PC-9 (cell line): ENCODE measurements around the gene TMEM117. TPM values are rescaled to one million over a fixed set of nuclear protein-coding genes. Genes with fewer than 3 reads are reported as not detected.

Source experiments
- BruUV-seq: library from RNA; stranded (reverse); fragments of 400-500 nt; replicated peaks from 2 replicates; lab custom pipeline; 2021; lab: Mats Ljungman, UMichigan
- CTCF ChIA-PET: fragments of 300-600 bp; sonication (Branson Sonifier 250); formaldehyde crosslinking; loops from one replicate; lab custom pipeline; 2022; ENCODE audit warnings: antibody characterized with exemption; lab: Charles Lee
- POLR2A ChIA-PET: fragments of 300-600 bp; sonication (Branson Sonifier 250); formaldehyde crosslinking; loops from one replicate; lab custom pipeline; 2022; ENCODE audit warnings: antibody characterized with exemption; ENCODE audit not compliant: unreplicated experiment; lab: Charles Lee
- DNase-seq, 2 experiments: peaks; one replicate each; pipeline versions ENCODE4 v3.0.0 to v3.0.0-alpha.2; 2015 to 2022; ENCODE audit warnings: mixed read lengths in 1 of 2
- H2AFZ ChIP-seq: fragments of 200-600 bp; sonication (generic); 2 replicates; pipeline ENCODE4 v1.8.1; 2017; ENCODE audit warnings: antibody characterized with exemption
- H3F3A ChIP-seq: fragments of 200-600 bp; sonication (generic); 2 replicates; pipeline ENCODE4 v1.8.1; 2017; ENCODE audit warnings: antibody characterized with exemption, mild to moderate bottlenecking, low read depth; ENCODE audit not compliant: insufficient read depth
- H3K27ac ChIP-seq: fragments of 200-600 bp; sonication (generic); 2 replicates; pipeline ENCODE4 v1.6.1; 2016; ENCODE audit warnings: mixed run types
- H3K27me3 ChIP-seq: fragments of 200-600 bp; sonication (generic); 2 replicates; pipeline ENCODE4 v1.6.1; 2016; ENCODE audit warnings: low read depth, mixed run types; ENCODE audit not compliant: insufficient read depth
- H3K36me3 ChIP-seq: fragments of 200-600 bp; sonication (generic); 2 replicates; pipeline ENCODE4 v1.6.1; 2016; ENCODE audit warnings: low read depth, mixed run types
- H3K4me1 ChIP-seq: fragments of 200-600 bp; sonication (generic); replicated peaks from 2 replicates; pipeline ENCODE4 v1.6.1; 2016; ENCODE audit warnings: mixed run types; ENCODE audit not compliant: insufficient read depth
- H3K4me2 ChIP-seq: fragments of 200-600 bp; sonication (generic); 2 replicates; pipeline ENCODE4 v1.6.1; 2017; ENCODE audit warnings: mixed run types
- H3K4me3 ChIP-seq: fragments of 200-600 bp; sonication (generic); 2 replicates; pipeline ENCODE4 v1.6.1; 2016; ENCODE audit warnings: mixed run types
- H3K79me2 ChIP-seq: fragments of 200-600 bp; sonication (generic); 2 replicates; pipeline ENCODE4 v1.6.1; 2017; ENCODE audit warnings: low read depth, mixed run types
- H3K9me2 ChIP-seq: fragments of 200-600 bp; sonication (generic); 2 replicates; pipeline ENCODE4 v1.8.1; 2017; ENCODE audit warnings: mild to moderate bottlenecking; ENCODE audit not compliant: insufficient read depth
- H3K9me3 ChIP-seq: fragments of 200-600 bp; sonication (generic); 2 replicates; pipeline ENCODE4 v1.8.1; 2016; ENCODE audit warnings: low read depth; ENCODE audit not compliant: insufficient read depth
- H4K20me1 ChIP-seq: fragments of 200-600 bp; sonication (generic); 2 replicates; pipeline ENCODE4 v1.8.1; 2017; ENCODE audit not compliant: insufficient read depth
- EZH2 ChIP-seq: fragments of 200-600 bp; sonication (generic); IDR thresholded peaks from 2 replicates; pipeline ENCODE4 v1.8.0; 2017; ENCODE audit warnings: antibody characterized with exemption, low read depth
- intact Hi-C: fragments of 100-400 bp; cut with micrococcal nuclease; formaldehyde crosslinking; loops from one replicate; pipeline ENCODE4 v1.10.0; 2022; ENCODE audit not compliant: unreplicated experiment
- total RNA-seq: library from RNA; stranded (reverse); gene quantifications from 2 replicates; pipeline ENCODE4 v1.2.3, GENCODE V29; 2021
- TF ChIP-seq, protein P1 (sequence below): fragments of 200-600 bp; sonication (generic); conservative IDR thresholded peaks from 2 replicates; pipeline ENCODE4 v1.6.1; 2017; ENCODE audit warnings: mixed run types, antibody characterized with exemption, mild to moderate bottlenecking, moderate library complexity

Gene TMEM117
- total RNA-seq, 1 experiment from 2014 or later = 2.0 TPM

DNA sequence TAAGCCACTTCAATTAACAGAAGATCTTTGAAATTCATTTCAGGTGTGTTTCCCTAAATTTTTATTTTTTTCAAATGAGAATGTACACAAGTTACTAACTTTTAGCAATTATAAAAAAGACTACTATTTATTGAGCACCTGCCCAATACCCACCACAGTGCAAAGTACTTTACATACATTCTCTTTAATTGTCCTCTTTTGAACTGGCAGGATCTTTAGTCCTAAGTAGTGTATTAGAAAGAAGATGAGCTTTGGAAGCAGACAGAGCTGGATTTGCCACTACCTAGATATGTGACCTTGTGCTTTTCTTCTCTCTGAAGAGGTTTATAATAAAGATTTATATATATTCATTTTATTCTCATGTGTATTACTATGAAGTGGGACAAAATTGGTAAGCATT, 63.7 kb downstream of the TMEM117 start:
- H3K79me2 ChIP-seq = no peaks in the 10 kb centered on the region
- no peak overlapping the region for H3K27ac ChIP-seq
- intact Hi-C loops = no loop called here
- DNase-seq = no peak
- no peaks in the 10 kb centered on the region for H4K20me1 ChIP-seq
- ChIA-PET CTCF (no interaction called here), POLR2A (no interaction called here)
- H3F3A ChIP-seq = no peaks in the 10 kb centered on the region
- H3K27me3 ChIP-seq = no peaks in the 10 kb centered on the region
- no peaks in the 10 kb centered on the region for H3K4me1 ChIP-seq
- H3K9me3 ChIP-seq = no peaks in the 10 kb centered on the region
- no TSS peak for BruUV-seq
- no peak overlapping the region for H3K4me2 ChIP-seq
- no peak overlapping the region for H3K4me3 ChIP-seq
- H3K36me3 ChIP-seq = no peaks in the 10 kb centered on the region
- no peaks in the 10 kb centered on the region for H3K9me2 ChIP-seq
- H2AFZ ChIP-seq = no peak overlapping the region
- TF ChIP-seq, protein P1, sequence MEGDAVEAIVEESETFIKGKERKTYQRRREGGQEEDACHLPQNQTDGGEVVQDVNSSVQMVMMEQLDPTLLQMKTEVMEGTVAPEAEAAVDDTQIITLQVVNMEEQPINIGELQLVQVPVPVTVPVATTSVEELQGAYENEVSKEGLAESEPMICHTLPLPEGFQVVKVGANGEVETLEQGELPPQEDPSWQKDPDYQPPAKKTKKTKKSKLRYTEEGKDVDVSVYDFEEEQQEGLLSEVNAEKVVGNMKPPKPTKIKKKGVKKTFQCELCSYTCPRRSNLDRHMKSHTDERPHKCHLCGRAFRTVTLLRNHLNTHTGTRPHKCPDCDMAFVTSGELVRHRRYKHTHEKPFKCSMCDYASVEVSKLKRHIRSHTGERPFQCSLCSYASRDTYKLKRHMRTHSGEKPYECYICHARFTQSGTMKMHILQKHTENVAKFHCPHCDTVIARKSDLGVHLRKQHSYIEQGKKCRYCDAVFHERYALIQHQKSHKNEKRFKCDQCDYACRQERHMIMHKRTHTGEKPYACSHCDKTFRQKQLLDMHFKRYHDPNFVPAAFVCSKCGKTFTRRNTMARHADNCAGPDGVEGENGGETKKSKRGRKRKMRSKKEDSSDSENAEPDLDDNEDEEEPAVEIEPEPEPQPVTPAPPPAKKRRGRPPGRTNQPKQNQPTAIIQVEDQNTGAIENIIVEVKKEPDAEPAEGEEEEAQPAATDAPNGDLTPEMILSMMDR = no peak
- TF ChIP-seq EZH2 = no peak

DNA sequence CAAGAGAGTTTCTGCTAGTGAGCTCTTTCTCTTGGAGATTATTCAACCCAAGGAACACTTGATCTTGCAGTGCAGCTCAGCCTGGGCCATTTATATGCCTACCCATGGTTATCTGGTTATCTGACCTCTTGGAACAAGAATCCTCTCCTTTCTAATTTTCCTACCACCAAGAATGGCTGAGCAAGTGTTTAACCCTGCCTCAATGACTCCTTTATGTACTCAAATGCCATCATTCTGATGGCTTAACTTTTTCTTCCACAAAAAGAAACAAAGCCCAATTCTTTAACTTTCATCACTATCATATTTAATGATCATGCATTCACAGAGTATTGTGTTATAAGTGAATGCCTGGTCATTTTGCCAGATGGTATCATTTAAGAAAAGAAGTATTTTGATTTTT, 67.8 kb downstream of the TMEM117 start:
- DNase-seq = no peak
- ChIA-PET POLR2A (interaction anchor here (0.6 kb wide), 1 partner anchor 98 kb away, joined by 9 read pairs; no protein-coding TSS in a partner anchor), CTCF (interaction anchor here (0.6 kb wide), 1 partner anchor 1826 kb away, joined by 3 read pairs; no protein-coding TSS in a partner anchor)
- no peaks in the 10 kb centered on the region for H3F3A ChIP-seq
- BruUV-seq = no TSS peak
- H3K4me1 ChIP-seq = no peaks in the 10 kb centered on the region
- H3K4me2 ChIP-seq = no peak overlapping the region
- no peak overlapping the region for H3K27ac ChIP-seq
- no peaks in the 10 kb centered on the region for H3K27me3 ChIP-seq
- TF ChIP-seq, protein P1 = no peak
- TF ChIP-seq EZH2 = no peak
- H3K36me3 ChIP-seq = no peaks in the 10 kb centered on the region
- no peaks in the 10 kb centered on the region for H3K9me2 ChIP-seq
- no peak overlapping the region for H2AFZ ChIP-seq
- no peak overlapping the region for H3K4me3 ChIP-seq
- H4K20me1 ChIP-seq = no peaks in the 10 kb centered on the region
- no peaks in the 10 kb centered on the region for H3K79me2 ChIP-seq
- no peaks in the 10 kb centered on the region for H3K9me3 ChIP-seq
- intact Hi-C loops = no loop called here

DNA sequence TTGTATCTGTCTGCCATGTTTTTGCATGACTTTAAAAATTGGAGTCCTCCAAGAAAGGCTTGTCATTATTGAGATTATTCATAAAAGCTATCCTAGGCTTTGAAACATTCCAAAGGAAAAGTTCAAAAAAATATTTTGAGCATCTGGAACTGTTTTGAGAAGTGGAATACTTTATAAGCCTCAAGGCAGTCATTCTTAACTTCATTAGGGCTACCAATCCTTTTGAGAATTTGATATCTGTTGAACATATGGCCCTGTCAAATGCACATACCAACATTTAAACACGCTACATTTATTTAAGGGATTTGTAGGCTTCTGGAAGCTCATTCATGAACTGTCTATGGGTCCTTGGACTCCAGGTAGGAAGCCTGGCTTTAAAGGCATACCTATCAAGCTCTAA, 77.0 kb downstream of the TMEM117 start:
- H3K4me3 ChIP-seq = no peak overlapping the region
- no peak for TF ChIP-seq EZH2
- TF ChIP-seq, protein P1 = no peak
- H3K4me1 ChIP-seq = no peaks in the 10 kb centered on the region
- H3K36me3 ChIP-seq = no peaks in the 10 kb centered on the region
- no peaks in the 10 kb centered on the region for H3K27me3 ChIP-seq
- intact Hi-C loops = no loop called here
- no peak overlapping the region for H3K27ac ChIP-seq
- no peak overlapping the region for H2AFZ ChIP-seq
- ChIA-PET POLR2A (no interaction called here), CTCF (no interaction called here)
- H4K20me1 ChIP-seq = no peaks in the 10 kb centered on the region
- no TSS peak for BruUV-seq
- H3K9me3 ChIP-seq = no peaks in the 10 kb centered on the region
- no peaks in the 10 kb centered on the region for H3K79me2 ChIP-seq
- peaks cover 6% of the 10 kb centered on the region; the same call in 1 of the 2 replicates for H3K9me2 ChIP-seq
- no peak overlapping the region for H3K4me2 ChIP-seq
- DNase-seq = no peak
- H3F3A ChIP-seq = no peaks in the 10 kb centered on the region
